Osteoblast (primary cell): ENCODE results near the gene NDUFAF2. TPM values are rescaled to one million over a fixed set of nuclear protein-coding genes. Genes with fewer than 3 reads are reported as not detected.
"Not testable (repeated sequence)": the region's sequence is repeated elsewhere in the genome, so short reads cannot be mapped to it uniquely, and the experiment has no call there.

Experiments
- DNase-seq: peaks from one replicate; pipeline ENCODE4 v3.0.0; 2011; ENCODE audit warnings: low spot score, mixed read lengths; ENCODE audit not compliant: insufficient read length; ENCODE audit errors: missing footprints
- H2AFZ ChIP-seq: 2 replicates; pipeline ENCODE4 v1.6.0; 2011; ENCODE audit warnings: mild to moderate bottlenecking, low read length
- H3K27ac ChIP-seq: 2 replicates; pipeline ENCODE4 v1.5.1; 2011; ENCODE audit warnings: mild to moderate bottlenecking, low read depth, low read length, moderate library complexity
- H3K27me3 ChIP-seq: 2 replicates; pipeline ENCODE4 v1.6.0; 2012; ENCODE audit warnings: mild to moderate bottlenecking, control low read depth, inconsistent platforms, low read length, moderate library complexity; ENCODE audit not compliant: insufficient read depth
- H3K36me3 ChIP-seq: 2 replicates; pipeline ENCODE4 v1.5.1; 2011; ENCODE audit warnings: mild to moderate bottlenecking, low read length, control low read depth, moderate library complexity; ENCODE audit not compliant: insufficient read depth
- H3K4me1 ChIP-seq: 2 replicates; pipeline ENCODE4 v1.5.1; 2011; ENCODE audit warnings: mild to moderate bottlenecking, low read length, control low read depth, moderate library complexity; ENCODE audit not compliant: insufficient read depth
- H3K4me2 ChIP-seq: 2 replicates; pipeline ENCODE4 v1.6.0; 2011; ENCODE audit warnings: mild to moderate bottlenecking, low read length; ENCODE audit not compliant: insufficient read depth
- H3K4me3 ChIP-seq: fragments of 200-600 bp; sonication (generic); 3 replicates; pipeline ENCODE4 v1.5.1; 2012; ENCODE audit warnings: mild to moderate bottlenecking, low read length, inconsistent platforms; ENCODE audit not compliant: insufficient read depth
- H3K79me2 ChIP-seq: 2 replicates; pipeline ENCODE4 v1.6.0; 2012; ENCODE audit warnings: mild to moderate bottlenecking, low read length, control low read depth, inconsistent platforms; ENCODE audit not compliant: insufficient read depth
- H3K9me3 ChIP-seq: 2 replicates; pipeline ENCODE4 v1.5.1; 2011; ENCODE audit warnings: low read depth, low read length, control low read depth
- H4K20me1 ChIP-seq: 2 replicates; pipeline ENCODE4 v1.6.0; 2012; ENCODE audit warnings: mild to moderate bottlenecking, low read length, control low read depth; ENCODE audit not compliant: insufficient read depth
- total RNA-seq: library from RNA; depleted of rRNA; stranded (reverse); fragments of >200 nt; gene quantifications from 2 replicates; pipeline ENCODE4 v1.2.3, GENCODE V29; 2012
- TF ChIP-seq, protein P1 (sequence below): IDR thresholded peaks from 2 replicates; pipeline ENCODE4 v1.5.1; 2011; ENCODE audit warnings: mild to moderate bottlenecking, low read depth, low read length, moderate library complexity; ENCODE audit errors: extremely low read depth

Gene NDUFAF2
- total RNA-seq, 1 donor: 22.1 TPM

DNA sequence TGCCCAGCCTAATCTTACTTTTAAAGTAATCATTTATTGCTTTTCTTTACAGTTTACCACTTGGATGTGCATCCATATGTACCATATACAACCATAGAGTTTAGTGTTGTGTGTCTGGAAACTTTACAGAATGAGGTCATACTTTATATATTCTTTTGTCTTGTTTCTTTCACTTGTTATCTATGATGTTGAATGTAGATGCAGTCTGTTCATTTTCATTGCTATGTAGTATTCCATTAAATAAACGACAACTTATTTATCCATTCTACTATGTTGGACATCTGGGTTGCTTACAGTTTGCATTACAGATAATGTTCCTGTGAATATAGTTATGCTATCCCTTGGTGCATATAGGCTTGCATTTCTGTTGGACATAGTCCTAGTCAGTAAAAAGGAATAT, 238.5 kb downstream of the NDUFAF2 start:
- no peak overlapping the region for H3K27ac ChIP-seq
- H3K4me1 ChIP-seq: no peaks in the 10 kb centered on the region
- no peaks in the 10 kb centered on the region for H4K20me1 ChIP-seq
- H3K79me2 ChIP-seq: no peaks in the 10 kb centered on the region
- TF ChIP-seq, protein P1, sequence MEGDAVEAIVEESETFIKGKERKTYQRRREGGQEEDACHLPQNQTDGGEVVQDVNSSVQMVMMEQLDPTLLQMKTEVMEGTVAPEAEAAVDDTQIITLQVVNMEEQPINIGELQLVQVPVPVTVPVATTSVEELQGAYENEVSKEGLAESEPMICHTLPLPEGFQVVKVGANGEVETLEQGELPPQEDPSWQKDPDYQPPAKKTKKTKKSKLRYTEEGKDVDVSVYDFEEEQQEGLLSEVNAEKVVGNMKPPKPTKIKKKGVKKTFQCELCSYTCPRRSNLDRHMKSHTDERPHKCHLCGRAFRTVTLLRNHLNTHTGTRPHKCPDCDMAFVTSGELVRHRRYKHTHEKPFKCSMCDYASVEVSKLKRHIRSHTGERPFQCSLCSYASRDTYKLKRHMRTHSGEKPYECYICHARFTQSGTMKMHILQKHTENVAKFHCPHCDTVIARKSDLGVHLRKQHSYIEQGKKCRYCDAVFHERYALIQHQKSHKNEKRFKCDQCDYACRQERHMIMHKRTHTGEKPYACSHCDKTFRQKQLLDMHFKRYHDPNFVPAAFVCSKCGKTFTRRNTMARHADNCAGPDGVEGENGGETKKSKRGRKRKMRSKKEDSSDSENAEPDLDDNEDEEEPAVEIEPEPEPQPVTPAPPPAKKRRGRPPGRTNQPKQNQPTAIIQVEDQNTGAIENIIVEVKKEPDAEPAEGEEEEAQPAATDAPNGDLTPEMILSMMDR: no peak
- H3K4me2 ChIP-seq: no peak overlapping the region
- no peaks in the 10 kb centered on the region for H3K36me3 ChIP-seq
- no peak overlapping the region for H3K4me3 ChIP-seq
- H3K27me3 ChIP-seq: no peaks in the 10 kb centered on the region
- DNase-seq: no peak
- H2AFZ ChIP-seq: no peak overlapping the region
- no peaks in the 10 kb centered on the region for H3K9me3 ChIP-seq

DNA sequence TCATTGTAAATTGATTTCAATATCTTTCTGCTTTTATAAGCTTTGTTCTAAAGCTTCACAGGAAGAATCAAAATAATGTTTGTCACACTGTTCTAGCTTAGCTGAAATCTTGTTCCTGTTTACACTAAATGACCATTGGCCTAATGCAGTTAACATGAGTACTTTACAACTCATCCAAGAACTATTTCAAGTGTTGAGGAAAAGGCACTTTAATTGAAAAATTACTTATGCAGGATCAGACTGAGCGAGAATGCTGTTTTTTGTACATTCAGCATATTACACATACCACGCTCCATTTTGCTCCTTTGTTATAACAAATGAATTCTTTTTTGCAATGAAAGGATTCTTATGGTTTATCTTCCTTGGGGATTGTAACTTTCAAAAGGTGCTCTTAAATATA, 239.7 kb downstream of the NDUFAF2 start:
- Histone ChIP-seq H3K27me3 (no peaks in the 10 kb centered on the region), H3K79me2 (no peaks in the 10 kb centered on the region), H3K4me3 (no peak overlapping the region), H2AFZ (no peak overlapping the region), H3K27ac (no peak overlapping the region), H3K36me3 (no peaks in the 10 kb centered on the region), H3K9me3 (no peaks in the 10 kb centered on the region), H4K20me1 (no peaks in the 10 kb centered on the region), H3K4me1 (no peaks in the 10 kb centered on the region), H3K4me2 (no peak overlapping the region)
- TF ChIP-seq, protein P1: no peak
- no peak for DNase-seq

DNA sequence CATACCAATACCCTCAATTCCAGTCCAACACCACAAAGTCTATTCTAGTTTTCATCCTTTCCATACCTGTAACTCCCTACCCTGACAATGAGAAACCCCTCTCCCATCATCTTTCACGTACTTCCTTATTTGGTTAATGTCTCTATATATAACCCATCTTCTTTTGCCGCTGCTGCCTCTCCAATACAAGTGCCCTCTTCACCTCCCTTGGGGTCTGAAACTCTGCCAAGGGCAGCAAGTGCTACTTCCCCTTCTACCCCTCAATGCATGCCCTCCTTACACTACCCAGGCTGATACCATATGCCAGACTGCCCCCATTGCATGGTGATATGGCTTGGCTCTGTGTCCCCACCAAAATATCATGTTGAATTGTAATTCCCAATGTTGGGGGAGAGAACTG, 241.6 kb downstream of the NDUFAF2 start:
- H2AFZ ChIP-seq: no peak overlapping the region
- H4K20me1 ChIP-seq: no peaks in the 10 kb centered on the region
- no peaks in the 10 kb centered on the region for H3K27me3 ChIP-seq
- H3K79me2 ChIP-seq: no peaks in the 10 kb centered on the region
- no peak overlapping the region for H3K27ac ChIP-seq
- TF ChIP-seq, protein P1: no peak
- H3K4me1 ChIP-seq: no peaks in the 10 kb centered on the region
- no peak overlapping the region for H3K4me3 ChIP-seq
- H3K9me3 ChIP-seq: no peaks in the 10 kb centered on the region
- H3K36me3 ChIP-seq: no peaks in the 10 kb centered on the region
- no peak for DNase-seq
- no peak overlapping the region for H3K4me2 ChIP-seq

DNA sequence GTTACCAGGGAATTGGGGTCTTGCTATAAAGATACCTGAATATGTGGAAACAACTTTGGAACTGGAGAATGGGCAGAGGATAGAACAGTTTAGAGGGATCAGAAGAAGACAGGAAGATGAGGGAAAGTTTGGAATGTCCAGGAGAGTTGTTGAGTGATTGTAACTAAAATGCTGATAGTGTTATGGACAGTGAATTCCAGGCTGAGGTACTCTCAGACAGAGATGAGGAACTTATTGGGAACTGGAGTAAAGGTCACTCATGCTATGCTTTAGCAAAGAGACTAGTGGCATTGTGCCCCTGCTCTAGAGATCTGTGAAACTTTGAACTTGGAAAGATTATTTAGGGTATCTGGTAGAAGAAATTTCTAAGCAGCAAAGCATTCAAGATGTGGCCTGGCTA, 242.3 kb downstream of the NDUFAF2 start:
- H3K79me2 ChIP-seq, H3K4me3 ChIP-seq, H3K27ac ChIP-seq, H3K4me1 ChIP-seq, H3K9me3 ChIP-seq, H3K4me2 ChIP-seq, H2AFZ ChIP-seq, H3K36me3 ChIP-seq, H4K20me1 ChIP-seq, H3K27me3 ChIP-seq, DNase-seq: not testable (repeated sequence)

DNA sequence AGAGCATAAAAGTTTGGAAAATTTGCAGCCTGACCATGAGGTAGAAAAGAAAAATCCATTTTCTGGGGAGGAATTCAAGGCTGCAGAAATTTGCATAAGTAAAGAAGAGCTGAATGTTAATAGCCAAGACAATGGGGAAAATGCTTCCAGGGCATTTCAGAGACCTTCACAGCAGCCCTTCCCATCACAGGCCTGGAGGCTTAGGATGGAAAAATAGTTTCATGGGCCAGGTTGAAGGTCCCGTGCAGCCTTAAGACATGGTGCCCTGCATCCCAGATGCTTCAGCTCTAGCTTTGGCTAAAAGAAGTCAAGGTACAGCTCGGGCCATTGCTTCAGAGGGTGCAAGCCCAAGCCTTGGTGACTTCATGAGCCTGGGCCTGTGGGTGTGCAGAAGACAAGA, 242.8 kb downstream of the NDUFAF2 start:
- not testable (repeated sequence) for H2AFZ ChIP-seq, H3K36me3 ChIP-seq, H3K4me3 ChIP-seq, H3K4me2 ChIP-seq, H3K4me1 ChIP-seq, H3K79me2 ChIP-seq, DNase-seq, H4K20me1 ChIP-seq, H3K9me3 ChIP-seq, H3K27ac ChIP-seq, H3K27me3 ChIP-seq
